Measurements from ENCODE around the gene ARHGAP30.

- no peak for TF ChIP-seq CTCF (IDR thresholded peaks at IDR 0.05; ENCODE audit: low read depth, low read length, poor library complexity, severe bottlenecking)
- TF ChIP-seq EZH2phosphoT487 (IDR thresholded peaks at IDR 0.05; ENCODE audit: borderline replicate concordance, low read length), result no peak
Measured at GRCh38 chr1:161091093-161091492, 21.4 kb upstream of the ARHGAP30 start.

Measured in DOHH2 (cell line).